Activated T-cell treated with anti-CD3 and anti-CD28 coated beads, Interleukin-2, amount 50 U/mL, for 4 hours (primary cell): Measurements from ENCODE around the gene GRK2. TPM values are rescaled to one million over a fixed set of nuclear protein-coding genes. Genes with fewer than 3 reads are reported as not detected.

ENCODE experiments used
- ATAC-seq, 2 donors: fragments of 200-7000 bp; cut with Tn5 transposase; one replicate each; pipeline ENCODE4 v1.10.0; 2021
- DNase-seq: peaks from one replicate; pipeline ENCODE4 v3.0.0-alpha.2; 2020
- H3K27me3 Mint-ChIP-seq: one replicate; pipeline ENCODE4 v1.8.0; 2021; ENCODE audit warnings: low read depth, mixed read lengths
- H3K36me3 Mint-ChIP-seq: one replicate; pipeline ENCODE4 v1.8.0; 2022; ENCODE audit warnings: mixed read lengths; ENCODE audit not compliant: insufficient read depth
- H3K4me1 Mint-ChIP-seq: one replicate; pipeline ENCODE4 v1.8.0; 2021; ENCODE audit warnings: low read depth, mixed read lengths
- H3K4me3 Mint-ChIP-seq: one replicate; pipeline ENCODE4 v1.8.0; 2021; ENCODE audit warnings: mild to moderate bottlenecking, moderate library complexity, mixed read lengths
- H3K9me3 Mint-ChIP-seq: one replicate; pipeline ENCODE4 v1.8.0; 2021; ENCODE audit warnings: mixed read lengths
- total RNA-seq, 3 donors: library from RNA; stranded (reverse); gene quantifications; one replicate each; pipeline ENCODE4 v1.2.1, GENCODE V29; 2021

GRK2 gene
- total RNA-seq, 3 donors from 2014 or later, result 152 to 172 (median 171) TPM

DNA sequence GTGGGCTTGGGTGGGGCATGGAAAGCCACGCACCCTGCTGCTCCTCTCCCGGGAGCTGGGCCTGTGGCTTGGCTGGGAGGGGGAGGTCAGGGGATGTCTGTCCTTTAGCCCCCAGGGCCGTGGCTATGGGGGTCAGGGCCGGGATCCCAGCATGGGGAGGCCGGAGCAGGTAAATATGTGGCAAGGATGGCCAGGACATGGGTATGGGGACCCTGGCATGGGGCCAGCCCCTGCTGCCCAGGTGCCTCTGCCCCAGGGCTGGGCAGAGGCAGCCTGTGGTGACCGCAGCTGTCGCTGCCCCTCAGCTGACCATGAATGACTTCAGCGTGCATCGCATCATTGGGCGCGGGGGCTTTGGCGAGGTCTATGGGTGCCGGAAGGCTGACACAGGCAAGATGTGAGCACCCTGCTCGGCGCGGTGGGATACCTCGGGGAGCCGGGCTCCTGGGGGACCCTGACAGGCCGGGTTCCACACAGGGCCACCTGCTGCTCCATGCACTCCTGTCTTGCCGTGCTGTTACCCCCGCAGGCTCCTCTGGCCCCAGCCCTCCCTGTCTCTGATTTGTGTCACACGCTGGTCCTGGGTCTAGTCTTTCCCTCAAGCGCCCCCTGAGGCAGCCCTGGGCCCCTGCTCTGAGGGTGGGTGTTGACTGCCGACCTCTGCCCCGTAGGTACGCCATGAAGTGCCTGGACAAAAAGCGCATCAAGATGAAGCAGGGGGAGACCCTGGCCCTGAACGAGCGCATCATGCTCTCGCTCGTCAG lies 14.7 kb downstream of the GRK2 start:
- DNase-seq (no peak), ATAC-seq (no peak)
- Mint-ChIP-seq H3K9me3 (no peaks in the 10 kb centered on the region), H3K27me3 (no peaks in the 10 kb centered on the region), H3K4me3 (no peak overlapping the region), H3K36me3 (peaks cover 16% of the 10 kb centered on the region), H3K4me1 (peaks cover 50% of the 10 kb centered on the region)

DNA sequence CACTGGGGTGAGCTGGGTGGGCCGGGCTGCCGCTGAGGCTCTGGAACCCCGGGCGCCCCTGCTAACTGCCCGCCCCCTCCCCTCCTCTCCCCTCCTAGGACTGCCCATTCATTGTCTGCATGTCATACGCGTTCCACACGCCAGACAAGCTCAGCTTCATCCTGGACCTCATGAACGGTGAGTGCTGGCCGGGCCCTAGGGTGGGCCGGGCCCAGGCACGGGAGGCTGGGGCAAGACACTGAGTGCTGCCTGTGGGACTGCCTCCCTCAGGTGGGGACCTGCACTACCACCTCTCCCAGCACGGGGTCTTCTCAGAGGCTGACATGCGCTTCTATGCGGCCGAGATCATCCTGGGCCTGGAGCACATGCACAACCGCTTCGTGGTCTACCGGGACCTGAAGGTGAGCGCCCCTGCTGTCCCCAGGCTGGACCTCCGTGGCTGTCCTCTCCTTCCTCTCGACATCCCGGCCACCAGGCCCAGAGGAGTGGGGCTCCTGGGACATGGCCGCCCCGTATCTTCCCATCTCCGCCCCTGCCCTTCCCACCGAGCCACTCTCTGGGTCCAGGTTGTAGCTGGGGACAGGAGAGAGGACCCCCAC lies 15.4 kb downstream of the GRK2 start:
- Mint-ChIP-seq H3K27me3 (no peaks in the 10 kb centered on the region), H3K9me3 (no peaks in the 10 kb centered on the region), H3K4me1 (peaks cover 50% of the 10 kb centered on the region), H3K4me3 (no peak overlapping the region), H3K36me3 (peaks cover 14% of the 10 kb centered on the region)
- no peak for DNase-seq
- ATAC-seq, result no peak

DNA sequence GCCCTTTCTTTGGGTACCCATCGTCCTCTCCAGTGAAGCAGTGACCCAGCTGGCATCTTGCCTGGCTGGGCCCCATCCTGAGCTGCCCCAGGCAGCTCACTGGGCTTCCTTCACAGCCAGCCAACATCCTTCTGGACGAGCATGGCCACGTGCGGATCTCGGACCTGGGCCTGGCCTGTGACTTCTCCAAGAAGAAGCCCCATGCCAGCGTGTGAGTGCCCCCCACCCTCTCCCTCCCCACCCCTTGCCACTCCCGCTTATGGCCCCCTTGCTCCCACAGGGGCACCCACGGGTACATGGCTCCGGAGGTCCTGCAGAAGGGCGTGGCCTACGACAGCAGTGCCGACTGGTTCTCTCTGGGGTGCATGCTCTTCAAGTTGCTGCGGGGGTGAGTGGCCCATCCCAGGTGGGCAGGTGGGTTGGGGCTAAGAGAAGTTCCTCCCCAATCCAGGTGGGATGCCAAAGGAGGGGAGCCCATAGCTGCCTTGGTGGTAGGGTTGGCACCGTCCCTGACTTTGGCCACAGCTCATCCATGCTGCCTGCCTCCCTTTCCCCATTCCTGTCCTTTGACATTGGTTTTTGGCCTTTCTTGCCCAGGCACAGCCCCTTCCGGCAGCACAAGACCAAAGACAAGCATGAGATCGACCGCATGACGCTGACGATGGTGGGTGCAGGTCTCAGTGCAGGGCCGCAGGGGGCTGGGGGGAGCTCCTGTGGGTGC lies 16.0 kb downstream of the GRK2 start:
- peaks cover 16% of the 10 kb centered on the region for H3K36me3 Mint-ChIP-seq
- peaks cover 50% of the 10 kb centered on the region for H3K4me1 Mint-ChIP-seq
- no peaks in the 10 kb centered on the region for H3K27me3 Mint-ChIP-seq
- no peaks in the 10 kb centered on the region for H3K9me3 Mint-ChIP-seq
- DNase-seq, result no peak
- H3K4me3 Mint-ChIP-seq, result no peak overlapping the region
- no peak for ATAC-seq

DNA sequence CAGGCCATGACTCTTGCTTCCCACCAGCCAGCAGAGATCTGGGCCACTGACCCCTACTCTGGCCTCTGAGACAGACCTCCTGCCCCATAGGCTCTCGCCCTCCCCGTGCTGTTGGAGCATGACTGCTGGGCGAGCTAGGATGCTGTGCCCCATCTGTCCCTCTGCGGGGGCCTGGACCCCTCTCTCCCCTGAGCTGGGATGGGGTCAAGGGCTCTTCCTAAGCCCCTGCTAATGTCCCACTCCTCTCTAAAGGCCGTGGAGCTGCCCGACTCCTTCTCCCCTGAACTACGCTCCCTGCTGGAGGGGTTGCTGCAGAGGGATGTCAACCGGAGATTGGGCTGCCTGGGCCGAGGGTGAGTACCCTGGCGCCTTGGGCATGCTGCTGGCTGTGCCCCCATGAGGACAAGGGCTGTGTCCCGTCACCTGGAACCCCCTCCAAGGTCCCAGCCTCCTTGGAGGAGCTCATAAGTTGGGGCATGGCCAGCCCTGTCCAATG lies 16.7 kb downstream of the GRK2 start:
- Mint-ChIP-seq H3K9me3 (no peaks in the 10 kb centered on the region), H3K4me3 (no peak overlapping the region), H3K27me3 (no peaks in the 10 kb centered on the region), H3K4me1 (peaks cover 50% of the 10 kb centered on the region), H3K36me3 (peaks cover 16% of the 10 kb centered on the region)
- ATAC-seq (no peak), DNase-seq (no peak)

GRCh38 chr11:67283481-67283963 lies 17.2 kb downstream of the GRK2 start:
- no peaks in the 10 kb centered on the region for H3K9me3 Mint-ChIP-seq
- peaks cover 16% of the 10 kb centered on the region for H3K36me3 Mint-ChIP-seq
- ATAC-seq, result no peak
- no peak overlapping the region for H3K4me3 Mint-ChIP-seq
- peaks cover 48% of the 10 kb centered on the region for H3K4me1 Mint-ChIP-seq
- no peaks in the 10 kb centered on the region for H3K27me3 Mint-ChIP-seq
- no peak for DNase-seq

DNA sequence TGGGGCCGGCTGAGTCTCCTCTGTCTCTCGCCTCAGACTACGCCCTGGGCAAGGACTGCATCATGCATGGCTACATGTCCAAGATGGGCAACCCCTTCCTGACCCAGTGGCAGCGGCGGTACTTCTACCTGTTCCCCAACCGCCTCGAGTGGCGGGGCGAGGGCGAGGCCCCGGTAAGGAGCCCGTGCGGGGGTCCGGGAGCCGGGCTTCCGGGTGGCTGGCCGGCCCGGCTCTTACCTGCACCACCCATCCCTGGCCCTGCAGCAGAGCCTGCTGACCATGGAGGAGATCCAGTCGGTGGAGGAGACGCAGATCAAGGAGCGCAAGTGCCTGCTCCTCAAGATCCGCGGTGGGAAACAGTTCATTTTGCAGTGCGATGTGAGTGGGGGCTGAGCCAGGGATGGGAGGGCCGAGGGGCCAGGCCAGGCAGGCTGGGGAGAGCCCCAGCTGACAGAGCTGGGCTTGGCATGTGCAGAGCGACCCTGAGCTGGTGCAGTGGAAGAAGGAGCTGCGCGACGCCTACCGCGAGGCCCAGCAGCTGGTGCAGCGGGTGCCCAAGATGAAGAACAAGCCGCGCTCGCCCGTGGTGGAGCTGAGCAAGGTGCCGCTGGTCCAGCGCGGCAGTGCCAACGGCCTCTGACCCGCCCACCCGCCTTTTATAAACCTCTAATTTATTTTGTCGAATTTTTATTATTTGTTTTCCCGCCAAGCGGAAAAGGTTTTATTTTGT lies 18.7 kb downstream of the GRK2 start:
- no peak overlapping the region for H3K4me3 Mint-ChIP-seq
- no peak for DNase-seq

DNA sequence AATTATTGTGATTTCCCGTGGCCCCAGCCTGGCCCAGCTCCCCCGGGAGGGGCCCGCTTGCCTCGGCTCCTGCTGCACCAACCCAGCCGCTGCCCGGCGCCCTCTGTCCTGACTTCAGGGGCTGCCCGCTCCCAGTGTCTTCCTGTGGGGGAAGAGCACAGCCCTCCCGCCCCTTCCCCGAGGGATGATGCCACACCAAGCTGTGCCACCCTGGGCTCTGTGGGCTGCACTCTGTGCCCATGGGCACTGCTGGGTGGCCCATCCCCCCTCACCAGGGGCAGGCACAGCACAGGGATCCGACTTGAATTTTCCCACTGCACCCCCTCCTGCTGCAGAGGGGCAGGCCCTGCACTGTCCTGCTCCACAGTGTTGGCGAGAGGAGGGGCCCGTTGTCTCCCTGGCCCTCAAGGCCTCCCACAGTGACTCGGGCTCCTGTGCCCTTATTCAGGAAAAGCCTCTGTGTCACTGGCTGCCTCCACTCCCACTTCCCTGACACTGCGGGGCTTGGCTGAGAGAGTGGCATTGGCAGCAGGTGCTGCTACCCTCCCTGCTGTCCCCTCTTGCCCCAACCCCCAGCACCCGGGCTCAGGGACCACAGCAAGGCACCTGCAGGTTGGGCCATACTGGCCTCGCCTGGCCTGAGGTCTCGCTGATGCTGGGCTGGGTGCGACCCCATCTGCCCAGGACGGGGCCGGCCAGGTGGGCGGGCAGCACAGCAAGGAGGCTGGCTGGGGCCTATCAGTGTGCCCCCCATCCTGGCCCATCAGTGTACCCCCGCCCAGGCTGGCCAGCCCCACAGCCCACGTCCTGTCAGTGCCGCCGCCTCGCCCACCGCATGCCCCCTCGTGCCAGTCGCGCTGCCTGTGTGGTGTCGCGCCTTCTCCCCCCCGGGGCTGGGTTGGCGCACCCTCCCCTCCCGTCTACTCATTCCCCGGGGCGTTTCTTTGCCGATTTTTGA lies 19.5 kb downstream of the GRK2 start:
- Mint-ChIP-seq H3K36me3 (peaks cover 13% of the 10 kb centered on the region), H3K4me3 (no peak overlapping the region), H3K9me3 (no peaks in the 10 kb centered on the region), H3K4me1 (peaks cover 41% of the 10 kb centered on the region), H3K27me3 (no peaks in the 10 kb centered on the region)
- DNase-seq (no peak), ATAC-seq (no peak)

More for the DNA sequence above, 18.7 kb downstream of the GRK2 start:
- Mint-ChIP-seq H3K27me3 (no peaks in the 10 kb centered on the region), H3K36me3 (peaks cover 13% of the 10 kb centered on the region), H3K9me3 (no peaks in the 10 kb centered on the region), H3K4me1 (peaks cover 38% of the 10 kb centered on the region)
- no peak for ATAC-seq

DNA sequence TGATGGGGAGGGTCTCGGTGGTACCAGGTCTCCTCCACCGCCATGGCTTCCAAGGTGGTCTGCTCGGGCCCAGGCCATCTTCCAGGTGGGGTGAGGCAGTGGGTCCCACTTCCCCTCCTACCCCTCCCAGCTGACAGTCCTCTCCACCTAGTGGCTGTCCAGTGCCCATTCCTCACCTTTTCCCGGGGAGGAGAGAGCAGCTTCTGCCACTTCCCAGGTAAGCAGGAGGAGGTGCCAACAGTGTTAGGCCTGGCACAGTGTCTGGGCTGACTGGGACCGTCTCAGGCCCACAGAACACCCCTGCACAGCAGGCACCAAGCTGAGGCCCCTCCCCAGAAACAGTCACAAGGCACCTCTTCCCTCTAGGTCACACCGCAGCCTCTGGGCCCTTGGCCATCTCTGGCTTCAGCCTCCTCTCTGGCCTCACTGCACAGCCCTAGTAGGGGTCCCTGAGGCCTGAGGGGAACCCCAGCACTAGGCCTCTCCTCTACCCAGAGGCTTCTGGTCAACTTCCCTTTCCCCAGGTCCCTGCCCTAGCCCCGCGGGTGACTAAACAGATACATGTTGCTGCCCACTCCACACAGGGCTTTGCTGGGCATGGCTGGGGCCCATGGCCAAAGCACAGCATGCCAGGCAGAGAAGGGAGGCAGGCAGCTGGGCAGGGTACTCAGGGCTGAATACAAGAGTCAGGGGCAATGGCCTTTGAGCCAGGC lies 20.5 kb downstream of the GRK2 start:
- H3K36me3 Mint-ChIP-seq, result peaks cover 13% of the 10 kb centered on the region
- no peak for DNase-seq
- no peak for ATAC-seq

DNA sequence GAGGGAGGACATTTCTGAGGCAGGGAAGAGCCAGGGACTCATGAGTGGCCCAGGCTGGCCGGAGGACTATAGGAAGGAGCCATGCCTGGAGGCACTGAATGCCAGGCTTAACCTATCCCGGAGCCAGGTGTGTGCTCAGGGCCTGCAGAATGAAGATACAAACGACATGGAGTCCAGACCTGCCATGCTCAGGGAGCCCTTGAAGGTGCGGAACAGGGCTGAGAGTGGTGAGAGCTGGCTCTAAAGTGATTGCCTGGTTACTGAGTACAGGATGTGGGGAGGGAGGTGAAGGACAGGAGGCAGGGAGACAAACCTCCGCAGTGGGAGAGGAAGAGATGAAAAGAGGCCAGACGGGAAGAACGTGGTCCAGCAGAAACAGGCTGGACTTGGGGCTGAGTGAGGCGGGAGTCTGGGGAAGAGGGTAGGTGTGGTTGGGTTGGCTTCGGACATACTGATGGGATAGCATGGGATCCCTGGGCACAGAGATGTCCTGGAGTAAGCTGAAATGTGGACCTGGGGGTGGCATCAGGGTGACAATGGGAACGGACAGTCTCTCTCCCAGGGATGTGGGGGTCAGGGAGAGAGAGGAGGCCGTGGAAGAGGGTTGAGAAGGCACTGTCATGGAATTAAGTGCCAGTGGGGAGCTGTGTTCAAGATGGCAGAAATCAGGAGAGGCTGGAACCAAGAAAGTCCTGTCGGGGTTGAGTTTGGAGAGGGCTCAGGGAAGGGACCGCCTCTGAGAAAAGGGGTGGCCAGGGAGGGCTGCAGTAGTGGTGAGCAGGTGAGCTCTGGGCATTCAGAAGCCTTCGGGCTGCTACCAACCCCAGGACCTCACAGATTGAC lies 21.3 kb downstream of the GRK2 start:
- H3K36me3 Mint-ChIP-seq, result peaks cover 7% of the 10 kb centered on the region
- H3K4me1 Mint-ChIP-seq, result peaks cover 51% of the 10 kb centered on the region
- ATAC-seq (no peak), DNase-seq (no peak)
- H3K4me3 Mint-ChIP-seq, result peak overlapping the region; percentile 66
- no peaks in the 10 kb centered on the region for H3K9me3 Mint-ChIP-seq
- no peaks in the 10 kb centered on the region for H3K27me3 Mint-ChIP-seq

More for the DNA sequence above, 20.5 kb downstream of the GRK2 start:
- peaks cover 48% of the 10 kb centered on the region for H3K4me1 Mint-ChIP-seq
- H3K4me3 Mint-ChIP-seq, result peak overlapping the region; percentile 66
- H3K9me3 Mint-ChIP-seq, result no peaks in the 10 kb centered on the region
- H3K27me3 Mint-ChIP-seq, result no peaks in the 10 kb centered on the region

DNA sequence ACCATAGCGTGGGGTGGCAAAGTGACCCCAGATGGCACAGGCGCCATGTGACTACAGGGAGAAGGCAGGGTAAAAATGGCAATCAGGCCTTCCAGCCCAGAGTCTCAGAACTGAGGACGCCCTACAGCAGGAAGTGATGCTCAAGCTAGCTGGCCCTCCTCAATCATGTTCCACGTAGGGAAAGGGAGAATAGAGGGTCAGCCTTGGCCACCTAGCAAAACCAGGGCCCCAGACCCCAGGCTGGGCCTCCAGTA lies 21.9 kb downstream of the GRK2 start:
- no peaks in the 10 kb centered on the region for H3K27me3 Mint-ChIP-seq
- no peak for ATAC-seq
- peaks cover 12% of the 10 kb centered on the region for H3K36me3 Mint-ChIP-seq
- peaks cover 56% of the 10 kb centered on the region for H3K4me1 Mint-ChIP-seq
- no peaks in the 10 kb centered on the region for H3K9me3 Mint-ChIP-seq
- H3K4me3 Mint-ChIP-seq, result peak overlapping the region; percentile 66
- DNase-seq, result no peak

DNA sequence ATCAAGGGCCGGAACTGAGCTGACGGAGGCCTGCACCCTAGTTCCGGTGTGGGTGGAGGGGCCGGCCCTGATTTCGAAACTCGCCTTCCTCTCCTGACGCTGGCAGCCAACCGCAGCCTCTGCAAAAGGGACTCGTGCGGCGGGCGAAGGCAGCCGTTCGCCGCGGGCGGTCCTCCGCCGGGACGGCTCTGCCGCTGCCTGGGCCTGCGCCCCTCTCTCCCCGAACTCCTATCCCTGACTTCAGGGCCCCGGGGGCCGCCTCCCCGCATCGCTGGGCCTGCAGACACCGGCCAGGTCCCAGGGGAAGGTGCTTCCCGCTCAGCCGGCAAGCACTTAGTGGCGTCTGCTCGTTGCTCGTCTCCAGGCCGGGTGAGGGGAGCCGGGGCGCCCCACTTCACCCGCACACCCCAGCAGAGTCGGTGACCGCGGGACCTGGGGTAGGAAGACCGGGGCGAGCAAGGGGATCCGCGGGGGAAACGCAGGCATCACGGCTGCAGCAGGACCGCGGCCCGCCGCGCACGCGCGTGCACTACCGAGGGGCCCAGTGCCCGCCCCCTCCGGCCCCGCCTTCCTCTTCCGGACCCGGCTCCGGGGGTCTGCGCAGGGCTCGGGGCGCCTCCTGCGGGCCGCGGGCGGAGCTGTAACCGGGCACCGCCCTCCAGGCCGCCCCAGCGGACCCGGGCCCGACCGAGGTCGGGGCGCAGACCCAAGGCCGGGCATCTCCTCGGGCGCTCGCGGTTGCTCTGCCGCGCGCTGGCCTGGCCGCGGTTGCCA lies 22.4 kb downstream of the GRK2 start:
- DNase-seq, result peak; percentile 80
- Mint-ChIP-seq H3K4me1 (peaks cover 58% of the 10 kb centered on the region), H3K9me3 (no peaks in the 10 kb centered on the region), H3K27me3 (no peaks in the 10 kb centered on the region), H3K4me3 (peak overlapping the region; percentile 66), H3K36me3 (peaks cover 12% of the 10 kb centered on the region)
- ATAC-seq, result peak; percentile 75

- Mint-ChIP-seq H3K36me3 (peaks cover 11% of the 10 kb centered on the region), H3K4me1 (peaks cover 63% of the 10 kb centered on the region), H3K9me3 (no peaks in the 10 kb centered on the region), H3K27me3 (no peaks in the 10 kb centered on the region), H3K4me3 (peak within 1 kb of the TSS; percentile 90)
- ATAC-seq, result no peak
- no peak for DNase-seq
These were observed 23.0 kb downstream of the GRK2 start, which contains the start of gene ANKRD13D for GRCh38 chr11:67289226-67289650. Gene ANKRD13D, plus strand, starts transcription at chr11:67289303. Its CDS starts 158 bp downstream, at chr11:67289461.
